KOPT-K1 (cell line): Measurements from ENCODE around the gene PIP4K2A.
"Not testable (repeated sequence)": the region's sequence is repeated elsewhere in the genome, so short reads cannot be mapped to it uniquely, and the experiment has no call there.

Source experiments
- H3K27ac ChIP-seq: fragments of 200-600 bp; sonication (generic); 2 replicates; pipeline ENCODE4 v1.5.1; 2016; ENCODE audit warnings: antibody characterized with exemption, mild to moderate bottlenecking, low read depth, low read length; ENCODE audit not compliant: poor library complexity, severe bottlenecking
- H3K36me3 ChIP-seq: fragments of 200-600 bp; sonication (generic); 2 replicates; pipeline ENCODE4 v1.5.1; 2017; ENCODE audit warnings: antibody characterized with exemption, mild to moderate bottlenecking, low read length, moderate library complexity; ENCODE audit not compliant: insufficient read depth
- H3K9me3 ChIP-seq: fragments of 200-600 bp; sonication (generic); 2 replicates; pipeline ENCODE4 v1.5.1; 2017; ENCODE audit warnings: antibody characterized with exemption, low read length, mild to moderate bottlenecking; ENCODE audit not compliant: insufficient read depth, poor library complexity, severe bottlenecking

Gene PIP4K2A

GRCh38 chr10:22531008-22531407 is 183.4 kb downstream of the PIP4K2A start:
- H3K36me3 ChIP-seq, result peaks cover 11% of the 10 kb centered on the region
- H3K9me3 ChIP-seq, result peaks cover 7% of the 10 kb centered on the region
- H3K27ac ChIP-seq, result no peak overlapping the region

- no peaks in the 10 kb centered on the region for H3K36me3 ChIP-seq
- peaks cover 16% of the 10 kb centered on the region for H3K9me3 ChIP-seq
- H3K27ac ChIP-seq, result no peak overlapping the region
Measured at GRCh38 chr10:22527520-22527919, 186.9 kb downstream of the PIP4K2A start.

- H3K27ac ChIP-seq, H3K36me3 ChIP-seq: not testable (repeated sequence)
- H3K9me3 ChIP-seq, result peaks cover 20% of the 10 kb centered on the region
Measured at GRCh38 chr10:22524333-22524732, 190.0 kb downstream of the PIP4K2A start.

GRCh38 chr10:22520645-22521044 is 193.7 kb downstream of the PIP4K2A start:
- not testable (repeated sequence) for H3K36me3 ChIP-seq, H3K9me3 ChIP-seq, H3K27ac ChIP-seq

GRCh38 chr10:22518167-22518724 is 196.1 kb downstream of the PIP4K2A start:
- peaks cover 8% of the 10 kb centered on the region for H3K9me3 ChIP-seq
- no peak overlapping the region for H3K27ac ChIP-seq

GRCh38 chr10:22515009-22515408 is 199.4 kb downstream of the PIP4K2A start:
- no peak overlapping the region for H3K27ac ChIP-seq
- H3K36me3 ChIP-seq, result no peaks in the 10 kb centered on the region
- H3K9me3 ChIP-seq, result no peaks in the 10 kb centered on the region

More at GRCh38 chr10:22518167-22518724, 196.1 kb downstream of the PIP4K2A start:
- no peaks in the 10 kb centered on the region for H3K36me3 ChIP-seq

- H3K36me3 ChIP-seq, H3K9me3 ChIP-seq, H3K27ac ChIP-seq: not testable (repeated sequence)
Measured at GRCh38 chr10:22514414-22514758, 200.0 kb downstream of the PIP4K2A start.

- H3K27ac ChIP-seq, H3K36me3 ChIP-seq, H3K9me3 ChIP-seq: not testable (repeated sequence)
Measured at GRCh38 chr10:22513483-22514413, 200.6 kb downstream of the PIP4K2A start.

GRCh38 chr10:22512015-22512414 is 202.4 kb downstream of the PIP4K2A start:
- H3K27ac ChIP-seq, H3K36me3 ChIP-seq, H3K9me3 ChIP-seq: not testable (repeated sequence)

GRCh38 chr10:22508214-22508613 is 206.2 kb downstream of the PIP4K2A start:
- not testable (repeated sequence) for H3K36me3 ChIP-seq, H3K9me3 ChIP-seq, H3K27ac ChIP-seq

GRCh38 chr10:22505911-22506685 is 208.3 kb downstream of the PIP4K2A start:
- H3K27ac ChIP-seq, result no peak overlapping the region
- no peaks in the 10 kb centered on the region for H3K9me3 ChIP-seq
- H3K36me3 ChIP-seq, result no peaks in the 10 kb centered on the region

- H3K27ac ChIP-seq, result no peak overlapping the region
- no peaks in the 10 kb centered on the region for H3K36me3 ChIP-seq
Measured at GRCh38 chr10:22504766-22505165, 209.6 kb downstream of the PIP4K2A start.

GRCh38 chr10:22503315-22504088 is 210.9 kb downstream of the PIP4K2A start:
- Histone ChIP-seq H3K9me3 (no peaks in the 10 kb centered on the region), H3K27ac (no peak overlapping the region)

More at GRCh38 chr10:22504766-22505165, 209.6 kb downstream of the PIP4K2A start:
- no peaks in the 10 kb centered on the region for H3K9me3 ChIP-seq

GRCh38 chr10:22501863-22502262 is 212.5 kb downstream of the PIP4K2A start:
- Histone ChIP-seq H3K27ac (no peak overlapping the region), H3K9me3 (no peaks in the 10 kb centered on the region), H3K36me3 (no peaks in the 10 kb centered on the region)

More at GRCh38 chr10:22503315-22504088, 210.9 kb downstream of the PIP4K2A start:
- H3K36me3 ChIP-seq, result no peaks in the 10 kb centered on the region

- H3K9me3 ChIP-seq, result no peaks in the 10 kb centered on the region
- H3K36me3 ChIP-seq, result no peaks in the 10 kb centered on the region
- H3K27ac ChIP-seq, result no peak overlapping the region
Measured at GRCh38 chr10:22501413-22501812, 213.0 kb downstream of the PIP4K2A start.
